PC-3 (cell line): ENCODE measurements around the gene SCNN1B. TPM values are rescaled to one million over a fixed set of nuclear protein-coding genes. Genes with fewer than 3 reads are reported as not detected.

Experiments
- ATAC-seq: fragments of 200-7000 bp; cut with Tn5 transposase; 2 replicates; pipeline ENCODE4 v1.9.1; 2020; ENCODE audit warnings: mild to moderate bottlenecking, moderate library complexity
- BruUV-seq: library from RNA; stranded (reverse); fragments of 400-500 nt; replicated peaks from 2 replicates; lab custom pipeline; 2021; lab: Mats Ljungman, UMichigan
- CTCF ChIA-PET: fragments of 300-600 bp; sonication (Branson Sonifier 250); formaldehyde crosslinking; loops from one replicate; lab custom pipeline; 2022; ENCODE audit warnings: antibody characterized with exemption; lab: Charles Lee
- POLR2A ChIA-PET: fragments of 300-600 bp; sonication (Branson Sonifier 250); formaldehyde crosslinking; loops from one replicate; lab custom pipeline; 2022; ENCODE audit warnings: antibody characterized with exemption; ENCODE audit not compliant: unreplicated experiment; lab: Charles Lee
- DNase-seq: peaks from one replicate; pipeline ENCODE4 v3.0.0-alpha.2; 2015
- H2AFZ ChIP-seq: fragments of 300-600 bp; sonication (generic); 2 replicates; pipeline ENCODE4 v1.6.0; 2016; ENCODE audit warnings: antibody characterized with exemption, low read length
- H3F3A ChIP-seq: fragments of 300-600 bp; sonication (generic); one replicate; pipeline ENCODE4 v1.6.0; 2017; ENCODE audit warnings: antibody characterized with exemption, low read length, control low read depth, mild to moderate bottlenecking; ENCODE audit not compliant: unreplicated experiment
- H3K27ac ChIP-seq: fragments of 300-600 bp; sonication (generic); 2 replicates; pipeline ENCODE4 v1.5.1; 2016; ENCODE audit warnings: mild to moderate bottlenecking, low read length
- H3K27me3 ChIP-seq: fragments of 300-600 bp; sonication (generic); 2 replicates; pipeline ENCODE4 v1.6.1; 2016; ENCODE audit warnings: low read length, mixed read lengths
- H3K36me3 ChIP-seq: fragments of 300-600 bp; sonication (generic); 2 replicates; pipeline ENCODE4 v1.6.1; 2016; ENCODE audit warnings: low read depth, mixed run types, low read length, mixed read lengths
- H3K4me1 ChIP-seq: fragments of 300-600 bp; sonication (generic); 2 replicates; pipeline ENCODE4 v1.5.1; 2016; ENCODE audit warnings: low read length; ENCODE audit not compliant: insufficient read depth
- H3K4me2 ChIP-seq: fragments of 300-600 bp; sonication (generic); 2 replicates; pipeline ENCODE4 v1.6.0; 2016; ENCODE audit warnings: low read length
- H3K4me3 ChIP-seq: fragments of 300-600 bp; sonication (generic); 2 replicates; pipeline ENCODE4 v1.5.1; 2016; ENCODE audit warnings: mild to moderate bottlenecking, low read length, mixed read lengths
- H3K79me2 ChIP-seq: fragments of 300-600 bp; sonication (generic); 2 replicates; pipeline ENCODE4 v1.6.1; 2017; ENCODE audit warnings: low read length, mixed read lengths
- H3K9ac ChIP-seq: fragments of 300-600 bp; sonication (generic); 2 replicates; pipeline ENCODE4 v1.6.0; 2016; ENCODE audit warnings: mild to moderate bottlenecking, low read length
- H3K9me2 ChIP-seq: fragments of 300-600 bp; sonication (generic); replicated peaks from 2 replicates; pipeline ENCODE4 v1.6.1; 2016; ENCODE audit warnings: mixed run types, low read length, mixed read lengths
- H3K9me3 ChIP-seq: fragments of 300-600 bp; sonication (generic); 2 replicates; pipeline ENCODE4 v1.6.1; 2016; ENCODE audit warnings: low read length, mixed read lengths
- H4K20me1 ChIP-seq: fragments of 300-600 bp; sonication (generic); 2 replicates; pipeline ENCODE4 v1.6.1; 2016; ENCODE audit warnings: low read length, mixed read lengths
- EZH2 ChIP-seq: fragments of 300-600 bp; sonication (generic); IDR thresholded peaks from one replicate; pipeline ENCODE4 v1.6.1; 2017; ENCODE audit warnings: antibody characterized with exemption, mild to moderate bottlenecking, low read length; ENCODE audit not compliant: unreplicated experiment
- EZH2phosphoT487 ChIP-seq: fragments of 300-600 bp; sonication (generic); IDR thresholded peaks from 2 replicates; pipeline ENCODE4 v1.6.1; 2018; ENCODE audit warnings: mild to moderate bottlenecking, antibody characterized with exemption, low read length, borderline replicate concordance
- intact Hi-C: fragments of 100-400 bp; cut with micrococcal nuclease; formaldehyde crosslinking; loops from 2 replicates; pipeline ENCODE4 v1.9.0; 2023
- total RNA-seq: library from RNA; depleted of rRNA; stranded (reverse); fragments of >200 nt; gene quantifications from 2 replicates; pipeline ENCODE4 v1.2.3, GENCODE V29; 2014
- TF ChIP-seq, protein P1 (sequence below): fragments of 300-600 bp; sonication (generic); conservative IDR thresholded peaks from 2 replicates; pipeline ENCODE4 v1.5.1; 2017; ENCODE audit warnings: antibody characterized with exemption, low read depth, mild to moderate bottlenecking, low read length

The SCNN1B gene
- total RNA-seq, 1 experiment from 2014 or later, result 4.1 TPM

DNA sequence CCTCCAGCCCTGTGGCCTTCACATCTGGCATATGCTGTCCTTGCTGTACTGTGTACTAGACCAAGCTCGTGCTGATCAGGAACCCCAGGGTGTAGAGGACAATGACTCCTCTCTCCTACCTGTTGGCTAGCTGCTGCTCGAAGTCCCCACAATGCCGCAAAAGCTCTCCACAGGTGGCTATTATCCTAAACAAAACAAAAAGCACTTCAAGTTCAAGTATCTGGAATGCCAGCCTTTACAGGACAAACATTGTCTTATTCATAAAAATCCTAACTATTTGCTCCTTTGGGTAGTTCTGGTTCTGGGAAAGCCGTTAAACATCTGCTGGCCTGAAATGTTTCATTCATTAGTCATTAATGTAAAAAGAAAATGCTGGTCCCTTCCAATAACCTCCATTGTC, 108.1 kb downstream of the SCNN1B start:
- H3K79me2 ChIP-seq, result no peaks in the 10 kb centered on the region
- H3F3A ChIP-seq, result no peaks in the 10 kb centered on the region
- H3K9me2 ChIP-seq, result no peaks in the 10 kb centered on the region
- H3K4me3 ChIP-seq, result no peak overlapping the region
- H3K27me3 ChIP-seq, result no peaks in the 10 kb centered on the region
- no peak overlapping the region for H2AFZ ChIP-seq
- TF ChIP-seq, protein P1, sequence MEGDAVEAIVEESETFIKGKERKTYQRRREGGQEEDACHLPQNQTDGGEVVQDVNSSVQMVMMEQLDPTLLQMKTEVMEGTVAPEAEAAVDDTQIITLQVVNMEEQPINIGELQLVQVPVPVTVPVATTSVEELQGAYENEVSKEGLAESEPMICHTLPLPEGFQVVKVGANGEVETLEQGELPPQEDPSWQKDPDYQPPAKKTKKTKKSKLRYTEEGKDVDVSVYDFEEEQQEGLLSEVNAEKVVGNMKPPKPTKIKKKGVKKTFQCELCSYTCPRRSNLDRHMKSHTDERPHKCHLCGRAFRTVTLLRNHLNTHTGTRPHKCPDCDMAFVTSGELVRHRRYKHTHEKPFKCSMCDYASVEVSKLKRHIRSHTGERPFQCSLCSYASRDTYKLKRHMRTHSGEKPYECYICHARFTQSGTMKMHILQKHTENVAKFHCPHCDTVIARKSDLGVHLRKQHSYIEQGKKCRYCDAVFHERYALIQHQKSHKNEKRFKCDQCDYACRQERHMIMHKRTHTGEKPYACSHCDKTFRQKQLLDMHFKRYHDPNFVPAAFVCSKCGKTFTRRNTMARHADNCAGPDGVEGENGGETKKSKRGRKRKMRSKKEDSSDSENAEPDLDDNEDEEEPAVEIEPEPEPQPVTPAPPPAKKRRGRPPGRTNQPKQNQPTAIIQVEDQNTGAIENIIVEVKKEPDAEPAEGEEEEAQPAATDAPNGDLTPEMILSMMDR, result no peak
- TF ChIP-seq EZH2phosphoT487, result no peak
- no peak for TF ChIP-seq EZH2
- H3K9ac ChIP-seq, result no peak overlapping the region
- DNase-seq, result peak; percentile 47
- peaks cover 8% of the 10 kb centered on the region for H3K4me1 ChIP-seq
- POLR2A ChIA-PET, result no interaction called here
- peak overlapping the region; percentile 29; the same call in 1 of the 2 replicates for H3K4me2 ChIP-seq
- H4K20me1 ChIP-seq, result no peaks in the 10 kb centered on the region
- BruUV-seq, result no TSS peak
- intact Hi-C loops, result no loop called here
- peak overlapping the region; percentile 38 for H3K27ac ChIP-seq
- no peaks in the 10 kb centered on the region for H3K9me3 ChIP-seq
- CTCF ChIA-PET, result no interaction called here
- peaks cover 3% of the 10 kb centered on the region; the same call in 1 of the 2 replicates for H3K36me3 ChIP-seq
- peak; percentile 67 for ATAC-seq

DNA sequence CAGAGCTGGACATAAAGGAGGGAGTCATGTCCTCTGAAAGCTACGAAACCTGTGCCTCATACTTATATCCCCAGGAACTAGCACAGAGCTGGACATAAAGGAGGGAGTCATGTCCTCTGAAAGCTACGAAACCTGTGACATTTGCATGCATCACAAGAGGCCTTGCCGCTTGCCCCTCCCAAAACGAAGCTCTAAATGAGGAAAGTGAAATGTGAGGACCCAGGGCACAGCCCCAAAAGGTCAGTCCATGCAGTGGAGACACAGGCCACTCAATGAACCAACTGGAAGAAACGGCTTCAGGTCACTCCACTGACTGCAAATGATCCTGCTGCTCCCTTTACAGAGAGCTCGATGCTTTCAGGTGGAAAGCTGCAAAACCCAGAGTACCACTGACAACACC, 112.6 kb downstream of the SCNN1B start:
- no peak for DNase-seq
- Histone ChIP-seq H2AFZ (no peak overlapping the region), H3K9me3 (no peaks in the 10 kb centered on the region), H3K4me2 (no peak overlapping the region), H3K9me2 (no peaks in the 10 kb centered on the region), H3K27ac (no peak overlapping the region), H3K79me2 (no peaks in the 10 kb centered on the region), H3K4me1 (peaks cover 7% of the 10 kb centered on the region), H3K36me3 (peaks cover 3% of the 10 kb centered on the region; the same call in 1 of the 2 replicates), H3K4me3 (no peak overlapping the region), H3F3A (no peaks in the 10 kb centered on the region), H4K20me1 (no peaks in the 10 kb centered on the region), H3K9ac (no peak overlapping the region), H3K27me3 (no peaks in the 10 kb centered on the region)
- TF ChIP-seq EZH2phosphoT487 (no peak), EZH2 (no peak)
- TF ChIP-seq, protein P1, result no peak
- BruUV-seq, result no TSS peak
- no peak for ATAC-seq
- intact Hi-C loops, result no loop called here
- CTCF ChIA-PET, result no interaction called here
- POLR2A ChIA-PET, result no interaction called here

DNA sequence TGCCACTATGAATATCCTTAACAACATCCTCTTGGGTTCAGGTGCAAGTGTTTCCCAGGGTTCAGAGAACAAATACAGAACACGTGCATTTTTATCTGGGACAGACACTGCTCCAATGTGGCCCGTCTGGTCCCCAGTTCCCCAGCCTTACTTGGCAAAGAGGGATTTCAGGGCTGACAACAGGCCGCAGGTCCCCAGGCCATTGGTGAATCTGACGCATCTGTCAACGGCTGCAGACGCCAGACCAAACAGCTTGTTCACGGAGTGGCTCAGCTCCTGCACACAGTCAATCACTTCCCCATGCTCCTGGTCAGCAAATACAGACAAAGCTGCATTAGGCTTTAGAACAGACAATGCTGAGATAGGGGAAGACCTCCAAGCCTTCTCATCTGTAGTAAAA, 114.7 kb downstream of the SCNN1B start:
- ChIA-PET CTCF (no interaction called here), POLR2A (no interaction called here)
- no peaks in the 10 kb centered on the region for H3K27me3 ChIP-seq
- no peaks in the 10 kb centered on the region for H4K20me1 ChIP-seq
- no peak for ATAC-seq
- no peaks in the 10 kb centered on the region for H3K9me2 ChIP-seq
- no peak overlapping the region for H3K9ac ChIP-seq
- H3F3A ChIP-seq, result no peaks in the 10 kb centered on the region
- no peaks in the 10 kb centered on the region for H3K9me3 ChIP-seq
- intact Hi-C loops, result no loop called here
- DNase-seq, result no peak
- no peak overlapping the region for H3K4me2 ChIP-seq
- no peaks in the 10 kb centered on the region for H3K4me1 ChIP-seq
- H3K4me3 ChIP-seq, result no peak overlapping the region
- no peak overlapping the region for H2AFZ ChIP-seq
- TF ChIP-seq EZH2phosphoT487, result no peak
- TF ChIP-seq, protein P1, result no peak
- no peak for TF ChIP-seq EZH2
- H3K27ac ChIP-seq, result no peak overlapping the region
- peaks cover 3% of the 10 kb centered on the region; the same call in 1 of the 2 replicates for H3K36me3 ChIP-seq
- BruUV-seq, result no TSS peak
- no peaks in the 10 kb centered on the region for H3K79me2 ChIP-seq
